IPS-18a (cell line): ENCODE data around the gene SIN3A.
"Not testable (repeated sequence)": the region's sequence is repeated elsewhere in the genome, so short reads cannot be mapped to it uniquely, and the experiment has no call there.

Experiments used
- H3K27ac ChIP-seq: one replicate; pipeline ENCODE4 v1.5.1; 2013; ENCODE audit warnings: low read length
- H3K27me3 ChIP-seq: one replicate; pipeline ENCODE4 v1.6.1; 2013; ENCODE audit warnings: mild to moderate bottlenecking, low read length; ENCODE audit not compliant: control insufficient read depth, insufficient read depth
- H3K36me3 ChIP-seq: one replicate; pipeline ENCODE4 v1.6.1; 2013; ENCODE audit warnings: low read depth, low read length; ENCODE audit not compliant: control insufficient read depth
- H3K4me1 ChIP-seq: one replicate; pipeline ENCODE4 v1.6.1; 2013; ENCODE audit warnings: low read depth, low read length; ENCODE audit not compliant: control insufficient read depth
- H3K4me3 ChIP-seq: one replicate; pipeline ENCODE4 v1.5.1; 2013; ENCODE audit warnings: low read length
- H3K9ac ChIP-seq: one replicate; pipeline ENCODE4 v1.6.1; 2013; ENCODE audit warnings: mild to moderate bottlenecking, low read length, moderate library complexity
- H3K9me3 ChIP-seq: one replicate; pipeline ENCODE4 v1.6.1; 2013; ENCODE audit warnings: low read depth, low read length; ENCODE audit not compliant: control insufficient read depth

SIN3A gene

DNA sequence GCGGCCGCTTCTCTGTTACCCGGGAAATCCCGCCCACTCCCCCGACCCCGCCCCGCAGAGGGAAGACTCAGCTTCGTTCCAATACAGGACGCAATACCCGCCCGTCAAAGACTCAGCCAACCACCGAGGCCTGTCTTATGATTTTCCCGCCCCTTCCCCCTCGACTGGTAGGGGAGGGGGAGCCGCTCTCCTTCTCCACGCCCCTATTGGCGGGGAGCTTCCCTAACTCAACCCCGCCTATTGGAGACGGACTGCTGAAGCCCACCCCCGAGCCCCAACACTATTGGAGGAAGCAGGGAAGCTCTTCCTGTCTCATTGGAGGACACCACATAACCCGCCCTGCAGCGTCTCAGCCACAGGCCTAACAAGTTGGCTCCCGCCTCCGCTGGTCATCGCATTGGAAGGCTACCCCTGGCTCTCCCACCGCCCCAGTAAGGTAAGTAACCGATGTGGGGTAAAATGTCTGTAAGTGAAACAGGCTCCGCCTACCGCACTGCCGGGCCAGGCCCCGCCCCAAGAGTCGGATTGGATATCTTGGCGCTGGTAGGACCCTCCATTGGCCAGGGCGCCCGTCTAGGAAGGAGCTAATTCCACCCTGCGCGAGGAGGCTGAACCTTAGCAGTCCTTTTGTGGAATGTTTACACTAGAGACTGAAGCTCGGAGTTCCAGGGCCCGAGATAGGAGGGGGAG is at the start of gene SIN3A:
Gene SIN3A, minus strand, starts transcription at position 17 of the 690 bp plus-strand sequence. CDS start 21,315 bp downstream, outside the sequence.
- Histone ChIP-seq H3K9me3 (no peaks in the 10 kb centered on the region), H3K27me3 (no peaks in the 10 kb centered on the region), H3K4me3 (peak within 1 kb of the TSS; percentile 88), H3K36me3 (peaks cover 3% of the 10 kb centered on the region), H3K9ac (peak within 1 kb of the TSS; percentile 96), H3K27ac (peak within 1 kb of the TSS; percentile 36), H3K4me1 (peaks cover 6% of the 10 kb centered on the region)

DNA sequence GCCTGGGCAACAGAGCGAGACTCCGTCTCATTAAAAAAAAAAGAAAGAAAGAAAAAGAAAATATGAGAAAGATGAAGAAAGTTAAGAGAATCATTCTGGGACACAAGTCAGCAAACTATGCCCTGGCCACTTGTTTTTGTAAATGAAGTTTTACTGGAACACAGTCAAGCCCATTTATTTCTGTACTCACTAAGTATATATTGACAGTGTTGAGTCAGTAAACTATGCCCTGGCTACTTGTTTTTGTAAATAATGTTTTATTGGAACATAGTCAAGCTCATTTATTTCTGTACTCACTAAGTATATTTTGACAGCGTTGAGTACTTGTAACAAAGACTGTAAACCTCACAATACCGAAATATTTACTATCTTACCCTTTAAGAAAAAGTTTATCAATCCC is 42.2 kb upstream of the SIN3A start:
- H3K4me3 ChIP-seq, result no peak overlapping the region
- no peaks in the 10 kb centered on the region for H3K9me3 ChIP-seq
- H3K36me3 ChIP-seq, result peaks cover 14% of the 10 kb centered on the region
- H3K4me1 ChIP-seq, result no peaks in the 10 kb centered on the region
- H3K9ac ChIP-seq, result no peak overlapping the region
- H3K27ac ChIP-seq, result no peak overlapping the region
- no peaks in the 10 kb centered on the region for H3K27me3 ChIP-seq

GRCh38 chr15:75483961-75484360 is 32.5 kb upstream of the SIN3A start:
- Histone ChIP-seq H3K36me3 (peaks cover 32% of the 10 kb centered on the region), H3K4me3 (no peak overlapping the region)

DNA sequence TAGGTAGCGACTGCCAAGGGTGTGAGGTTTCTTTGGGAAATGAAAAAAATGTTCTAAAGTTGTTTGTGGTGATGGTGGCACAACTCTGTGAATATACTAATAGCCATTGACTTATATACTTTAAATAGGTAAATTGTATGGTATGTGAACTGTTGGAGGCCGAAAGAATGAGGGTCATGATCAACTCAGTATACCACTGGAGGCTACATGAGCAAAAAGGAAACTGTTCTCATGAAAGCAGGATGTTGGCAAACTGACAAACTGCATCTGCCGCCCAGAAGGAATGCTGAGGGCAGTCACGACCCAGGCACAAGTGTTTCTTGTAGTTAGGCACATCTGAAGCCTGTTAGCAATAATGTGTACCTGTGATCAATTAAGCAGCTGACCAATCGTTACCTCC is 32.1 kb upstream of the SIN3A start:
- not testable (repeated sequence) for H3K9ac ChIP-seq, H3K4me3 ChIP-seq, H3K27ac ChIP-seq, H3K4me1 ChIP-seq, H3K9me3 ChIP-seq, H3K27me3 ChIP-seq
- H3K36me3 ChIP-seq, result peaks cover 35% of the 10 kb centered on the region

More at GRCh38 chr15:75483961-75484360, 32.5 kb upstream of the SIN3A start:
- no peaks in the 10 kb centered on the region for H3K4me1 ChIP-seq
- no peak overlapping the region for H3K27ac ChIP-seq
- H3K9ac ChIP-seq, result no peak overlapping the region
- no peaks in the 10 kb centered on the region for H3K27me3 ChIP-seq
- H3K9me3 ChIP-seq, result peaks cover 2% of the 10 kb centered on the region

- Histone ChIP-seq H3K27me3 (no peaks in the 10 kb centered on the region), H3K27ac (no peak overlapping the region), H3K36me3 (peaks cover 39% of the 10 kb centered on the region), H3K9me3 (peaks cover 2% of the 10 kb centered on the region), H3K4me1 (no peaks in the 10 kb centered on the region), H3K9ac (no peak overlapping the region), H3K4me3 (no peak overlapping the region)
These were observed 31.6 kb upstream of the SIN3A start for GRCh38 chr15:75483106-75483505.

- peaks cover 30% of the 10 kb centered on the region for H3K36me3 ChIP-seq
- H3K4me1 ChIP-seq, H3K9ac ChIP-seq, H3K27ac ChIP-seq, H3K27me3 ChIP-seq, H3K4me3 ChIP-seq, H3K9me3 ChIP-seq: not testable (repeated sequence)
These were observed 29.0 kb upstream of the SIN3A start for GRCh38 chr15:75480463-75480862.

- peaks cover 2% of the 10 kb centered on the region for H3K9me3 ChIP-seq
- no peak overlapping the region for H3K9ac ChIP-seq
- H3K27ac ChIP-seq, result no peak overlapping the region
- H3K4me1 ChIP-seq, result no peaks in the 10 kb centered on the region
- H3K4me3 ChIP-seq, result no peak overlapping the region
- peaks cover 33% of the 10 kb centered on the region for H3K36me3 ChIP-seq
- H3K27me3 ChIP-seq, result no peaks in the 10 kb centered on the region
These were observed 28.2 kb upstream of the SIN3A start for GRCh38 chr15:75479670-75480069.

- H3K4me1 ChIP-seq, H3K9me3 ChIP-seq, H3K27me3 ChIP-seq, H3K27ac ChIP-seq, H3K9ac ChIP-seq, H3K4me3 ChIP-seq: not testable (repeated sequence)
- H3K36me3 ChIP-seq, result peaks cover 43% of the 10 kb centered on the region
These were observed 25.6 kb upstream of the SIN3A start for GRCh38 chr15:75477094-75477493.

DNA sequence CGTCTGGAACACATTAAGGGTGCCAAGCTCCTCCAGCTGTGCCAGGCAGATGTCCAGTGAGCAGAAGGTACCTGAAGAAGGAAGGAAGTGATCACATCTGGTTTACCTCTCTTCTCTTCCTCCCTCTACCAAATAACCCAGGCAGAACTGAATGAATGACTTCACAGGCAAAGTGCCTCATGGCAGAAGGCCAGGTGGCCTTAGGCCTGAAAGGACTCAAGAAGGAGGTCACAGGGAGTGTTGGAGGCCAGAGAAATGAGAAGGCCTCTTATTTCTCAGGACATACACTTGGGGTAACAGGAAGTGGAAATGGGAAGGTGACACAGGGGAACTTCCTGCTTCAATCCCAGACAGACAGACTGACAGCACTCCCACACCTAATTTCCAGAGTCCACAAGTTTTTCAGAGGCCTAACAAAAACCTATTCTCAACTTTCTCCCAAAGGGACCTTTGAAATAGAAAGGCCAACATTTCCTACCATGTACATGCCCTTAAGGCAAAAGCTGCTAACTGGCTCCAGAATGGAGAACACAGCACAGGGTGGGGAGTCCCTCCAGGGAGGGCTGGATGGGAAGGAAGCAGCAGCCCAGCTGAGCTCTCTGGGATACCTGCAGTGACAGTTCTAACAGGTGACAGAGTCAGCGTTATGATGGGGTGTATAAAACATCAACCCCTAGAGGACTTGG is 17.6 kb upstream of the SIN3A start:
- Histone ChIP-seq H3K36me3 (peaks cover 66% of the 10 kb centered on the region), H3K27me3 (no peaks in the 10 kb centered on the region), H3K4me1 (no peaks in the 10 kb centered on the region), H3K9me3 (no peaks in the 10 kb centered on the region), H3K4me3 (no peak overlapping the region), H3K27ac (no peak overlapping the region), H3K9ac (no peak overlapping the region)

DNA sequence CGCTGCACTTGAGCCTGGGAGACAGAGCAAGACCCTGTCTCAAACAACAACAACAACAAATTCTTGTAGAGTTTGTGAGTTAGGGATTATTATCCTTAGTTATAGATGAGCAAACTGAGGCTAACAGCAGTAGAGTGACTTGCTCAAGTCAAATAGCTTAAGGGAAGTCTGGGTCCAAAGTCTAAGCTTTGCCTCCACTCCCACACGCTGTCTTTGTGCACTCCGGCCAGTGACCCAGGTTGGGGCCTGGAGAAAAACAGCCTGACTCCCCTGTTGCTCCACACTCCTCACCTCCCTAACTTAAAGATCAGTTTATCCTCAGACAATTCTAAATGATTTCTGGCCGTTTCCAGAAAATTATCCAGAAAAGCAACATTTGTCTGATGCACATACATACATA is 9.2 kb upstream of the SIN3A start:
- no peaks in the 10 kb centered on the region for H3K9me3 ChIP-seq
- peaks cover 1% of the 10 kb centered on the region for H3K36me3 ChIP-seq
- peaks cover 19% of the 10 kb centered on the region for H3K4me1 ChIP-seq
- no peak overlapping the region for H3K27ac ChIP-seq
- no peak overlapping the region for H3K9ac ChIP-seq
- H3K27me3 ChIP-seq, result no peaks in the 10 kb centered on the region
- no peak overlapping the region for H3K4me3 ChIP-seq

GRCh38 chr15:75459581-75459980 is 8.1 kb upstream of the SIN3A start:
- Histone ChIP-seq H3K27me3 (no peaks in the 10 kb centered on the region), H3K27ac (no peak overlapping the region), H3K4me3 (no peak overlapping the region), H3K9ac (no peak overlapping the region), H3K36me3 (no peaks in the 10 kb centered on the region), H3K4me1 (peaks cover 19% of the 10 kb centered on the region), H3K9me3 (no peaks in the 10 kb centered on the region)

DNA sequence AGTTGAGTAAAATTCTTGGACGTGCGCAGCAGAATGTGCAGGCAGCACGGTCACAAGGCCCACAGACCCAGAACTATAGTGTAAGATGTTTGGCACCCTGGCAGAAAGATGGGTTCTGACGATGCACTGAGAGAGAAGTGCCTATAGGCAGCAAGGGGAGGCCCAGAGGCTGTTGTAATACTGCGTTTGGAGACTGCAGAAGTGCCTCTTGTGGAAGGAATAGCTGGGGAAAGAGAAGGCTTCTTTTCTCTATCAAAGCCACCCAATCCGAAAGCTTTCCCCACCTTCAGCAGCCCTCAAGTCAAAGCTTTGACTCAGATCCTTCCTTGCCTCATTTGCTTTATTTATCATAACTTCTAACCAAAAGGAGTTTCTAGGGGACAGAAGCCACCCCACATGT is 5.2 kb upstream of the SIN3A start:
- Histone ChIP-seq H3K27ac (no peak overlapping the region), H3K9ac (no peak overlapping the region)

More for the DNA sequence above, 5.2 kb upstream of the SIN3A start:
- Histone ChIP-seq H3K27me3 (no peaks in the 10 kb centered on the region), H3K9me3 (no peaks in the 10 kb centered on the region), H3K36me3 (no peaks in the 10 kb centered on the region), H3K4me1 (peaks cover 13% of the 10 kb centered on the region), H3K4me3 (peak overlapping the region; percentile 58)
